Neural cell (in vitro differentiated cells): Measurements from ENCODE around the gene DDX51.

Source experiments
- CTCF ChIP-seq: fragments of 450-650 bp; IDR thresholded peaks from 2 replicates; pipeline ENCODE4 v1.5.1; 2014; ENCODE audit warnings: antibody characterized with exemption, mild to moderate bottlenecking, moderate library complexity; ENCODE audit not compliant: poor library complexity, severe bottlenecking
- EP300 ChIP-seq: fragments of 450-650 bp; conservative IDR thresholded peaks from 2 replicates; pipeline ENCODE4 v1.6.1; 2014; ENCODE audit warnings: antibody characterized with exemption, mild to moderate bottlenecking, moderate library complexity; ENCODE audit not compliant: poor library complexity, severe bottlenecking
- RAD21 ChIP-seq: fragments of 450-650 bp; conservative IDR thresholded peaks from 2 replicates; pipeline ENCODE4 v1.6.1; 2014; ENCODE audit warnings: antibody characterized with exemption, mild to moderate bottlenecking, moderate library complexity

- TF ChIP-seq CTCF (no peak), RAD21 (no peak), EP300 (no peak)
These were observed 6.5 kb downstream of the DDX51 start for GRCh38 chr12:132137483-132138125.
